Hepatic stellate cell (primary cell): ENCODE results near the gene PSMC3.

ENCODE experiments used
- DNase-seq: peaks from one replicate; pipeline ENCODE4 v3.0.0; 2011; ENCODE audit warnings: low spot score

PSMC3 gene

GRCh38 chr11:47426062-47426956 is at the start of gene PSMC3:
TSS of gene PSMC3 (minus strand) at chr11:47426439. CDS start at chr11:47426279, 160 bp downstream.
- peak; percentile 93 for DNase-seq

- DNase-seq = no peak
Observed at GRCh38 chr11:47470671-47471070, 44.4 kb upstream of the PSMC3 start.

- DNase-seq = no peak
Observed at GRCh38 chr11:47469361-47470179, 43.3 kb upstream of the PSMC3 start.

- no peak for DNase-seq
Observed at GRCh38 chr11:47468598-47469214, 42.5 kb upstream of the PSMC3 start.

GRCh38 chr11:47467357-47467756 is 41.1 kb upstream of the PSMC3 start:
- no peak for DNase-seq

- DNase-seq = no peak
Observed at GRCh38 chr11:47466701-47467250, 40.5 kb upstream of the PSMC3 start.

GRCh38 chr11:47466201-47466600 is 40.0 kb upstream of the PSMC3 start:
- DNase-seq = no peak

- no peak for DNase-seq
Observed at GRCh38 chr11:47464483-47464882, 38.2 kb upstream of the PSMC3 start.

GRCh38 chr11:47461876-47462275 is 35.6 kb upstream of the PSMC3 start:
- no peak for DNase-seq

- DNase-seq = no peak
Observed at GRCh38 chr11:47460571-47461235, 34.5 kb upstream of the PSMC3 start.

- DNase-seq = peak; percentile 80
Observed at GRCh38 chr11:47454258-47454671, 28.0 kb upstream of the PSMC3 start.

GRCh38 chr11:47453365-47453764 is 27.1 kb upstream of the PSMC3 start:
- no peak for DNase-seq

- no peak for DNase-seq
Observed at GRCh38 chr11:47451990-47452389, 25.8 kb upstream of the PSMC3 start.

- no peak for DNase-seq
Observed at GRCh38 chr11:47451436-47451835, 25.2 kb upstream of the PSMC3 start.

- no peak for DNase-seq
Observed at GRCh38 chr11:47449541-47449940, 23.3 kb upstream of the PSMC3 start.

GRCh38 chr11:47448566-47449427 is 22.6 kb upstream of the PSMC3 start, which contains the start of gene RAPSN:
TSS of gene RAPSN (minus strand) at chr11:47449136. CDS start at chr11:47448964, 172 bp downstream.
- no peak for DNase-seq

GRCh38 chr11:47447906-47448305 is 21.7 kb upstream of the PSMC3 start:
- DNase-seq = no peak

- no peak for DNase-seq
Observed at GRCh38 chr11:47446833-47447232, 20.6 kb upstream of the PSMC3 start.

GRCh38 chr11:47445840-47446239 is 19.6 kb upstream of the PSMC3 start:
- DNase-seq = no peak

- no peak for DNase-seq
Observed at GRCh38 chr11:47443817-47444216, 17.6 kb upstream of the PSMC3 start.
